Stimulated activated CD4-positive, alpha-beta T cell treated with anti-CD3 and anti-CD28 coated beads, Interleukin-2, amount 100 ng/mL, for 24 hours (primary cell): ENCODE results near the gene PDLIM7.

Experiments used
- DNase-seq, 2 donors: peaks; one replicate each; pipeline ENCODE4 v3.0.0-alpha.2; 2020

Gene PDLIM7

GRCh38 chr5:177472460-177473442 is 24.7 kb downstream of the PDLIM7 start:
- peak in 1 of 2 donors; percentile 69 for DNase-seq

GRCh38 chr5:177471610-177472356 is 25.6 kb downstream of the PDLIM7 start:
- DNase-seq, result no peak

- DNase-seq, result no peak
These were observed 26.5 kb downstream of the PDLIM7 start for GRCh38 chr5:177470759-177471536.

- DNase-seq, result no peak
These were observed 27.5 kb downstream of the PDLIM7 start for GRCh38 chr5:177469750-177470525.

- no peak for DNase-seq
These were observed 28.4 kb downstream of the PDLIM7 start for GRCh38 chr5:177468685-177469628.

GRCh38 chr5:177468329-177468684 is 29.1 kb downstream of the PDLIM7 start:
- no peak for DNase-seq

GRCh38 chr5:177467436-177467835 is 30.0 kb downstream of the PDLIM7 start:
- DNase-seq, result no peak

- DNase-seq, result no peak
These were observed 30.5 kb downstream of the PDLIM7 start for GRCh38 chr5:177466861-177467260.

GRCh38 chr5:177465044-177465443 is 32.4 kb downstream of the PDLIM7 start:
- DNase-seq, result no peak

- DNase-seq, result no peak
These were observed 35.3 kb downstream of the PDLIM7 start for GRCh38 chr5:177462021-177462670.

- no peak for DNase-seq
These were observed 37.4 kb downstream of the PDLIM7 start for GRCh38 chr5:177459819-177460628.

GRCh38 chr5:177459357-177459756 is 38.0 kb downstream of the PDLIM7 start:
- DNase-seq, result no peak

- DNase-seq, result no peak
These were observed 38.5 kb downstream of the PDLIM7 start for GRCh38 chr5:177458912-177459350.

GRCh38 chr5:177457852-177458681 is 39.3 kb downstream of the PDLIM7 start:
- DNase-seq, result no peak

GRCh38 chr5:177456976-177457851 is 40.2 kb downstream of the PDLIM7 start:
- peak; percentile 59 for DNase-seq

- no peak for DNase-seq
These were observed 40.8 kb downstream of the PDLIM7 start for GRCh38 chr5:177456591-177456964.
